CD14-positive monocyte (primary cell): ENCODE results near the gene CEP89. TPM values are rescaled to one million over a fixed set of nuclear protein-coding genes. Genes with fewer than 3 reads are reported as not detected.

Experiments used
- DNase-seq, 3 donors: peaks; one replicate each; pipeline ENCODE4 v3.0.0-alpha.2; 2011 to 2022
- H2AFZ ChIP-seq: 2 replicates; pipeline ENCODE4 v1.6.0; 2012; ENCODE audit warnings: mild to moderate bottlenecking, low read depth, low read length, inconsistent platforms; ENCODE audit not compliant: insufficient read depth, poor library complexity, severe bottlenecking
- H3K27ac ChIP-seq, 2 donors: 1 replicate in 1 of 2; 2 replicates in 1 of 2; pipeline ENCODE4 v1.5.1; 2012 to 2013; ENCODE audit warnings: low read length in 2 of 2, control low read depth in 1 of 2, inconsistent platforms in 1 of 2, low read depth in 1 of 2, mild to moderate bottlenecking in 1 of 2
- H3K27me3 ChIP-seq, 2 donors: one replicate each; pipeline versions ENCODE4 v1.6.0 to v1.6.1; 2011 to 2013; ENCODE audit warnings: low read length in 2 of 2; ENCODE audit not compliant: control insufficient read depth in 2 of 2, insufficient read depth in 2 of 2
- H3K36me3 ChIP-seq, 2 donors: replicated peaks in 1 of 2; 1 replicate in 1 of 2; 2 replicates in 1 of 2; pipeline versions ENCODE4 v1.5.1 to v1.6.1; 2012 to 2013; ENCODE audit warnings: low read length in 2 of 2, control low read depth in 1 of 2, inconsistent platforms in 1 of 2, mild to moderate bottlenecking in 1 of 2; ENCODE audit not compliant: insufficient read depth in 2 of 2, control insufficient read depth in 1 of 2
- H3K4me1 ChIP-seq, 2 donors: 1 replicate in 1 of 2; 2 replicates in 1 of 2; pipeline versions ENCODE4 v1.5.1 to v1.6.1; 2012 to 2013; ENCODE audit warnings: low read length in 2 of 2, control low read depth in 1 of 2, inconsistent platforms in 1 of 2, mild to moderate bottlenecking in 1 of 2, moderate library complexity in 1 of 2; ENCODE audit not compliant: insufficient read depth in 2 of 2, control insufficient read depth in 1 of 2
- H3K4me2 ChIP-seq: replicated peaks from 2 replicates; pipeline ENCODE3; 2012; ENCODE audit warnings: low read length, moderate library complexity, mild to moderate bottlenecking; ENCODE audit not compliant: poor library complexity, severe bottlenecking; ENCODE audit errors: extremely low read depth
- H3K4me3 ChIP-seq, 3 experiments: fragments of 200-600 bp in 1 of 3; sonication (generic) in 1 of 3; replicated peaks in 1 of 3; 1 replicate in 2 of 3; 2 replicates in 1 of 3; pipeline ENCODE4 v1.5.1; 2011 to 2013; ENCODE audit warnings: low read length in 3 of 3, mild to moderate bottlenecking in 3 of 3, control low read depth in 2 of 3, low read depth in 2 of 3, inconsistent platforms in 1 of 3, moderate library complexity in 1 of 3
- H3K79me2 ChIP-seq: 2 replicates; pipeline ENCODE4 v1.6.0; 2012; ENCODE audit warnings: mild to moderate bottlenecking, control low read depth, inconsistent platforms, low read length, moderate library complexity; ENCODE audit not compliant: insufficient read depth
- H3K9ac ChIP-seq: 2 replicates; pipeline ENCODE4 v1.6.0; 2017; ENCODE audit warnings: low read length, mild to moderate bottlenecking; ENCODE audit not compliant: insufficient read depth, poor library complexity, severe bottlenecking
- H3K9me3 ChIP-seq, 2 donors: replicated peaks in 1 of 2; 1 replicate in 1 of 2; 2 replicates in 1 of 2; pipeline versions ENCODE4 v1.5.1 to v1.6.1; 2012 to 2013; ENCODE audit warnings: low read length in 2 of 2, control low read depth in 1 of 2; ENCODE audit not compliant: control insufficient read depth in 1 of 2, insufficient read depth in 1 of 2
- H4K20me1 ChIP-seq: 2 replicates; pipeline ENCODE4 v1.6.0; 2012; ENCODE audit warnings: mild to moderate bottlenecking, low read length, control low read depth, moderate library complexity; ENCODE audit not compliant: insufficient read depth
- H3K27ac Mint-ChIP-seq, 7 donors: one replicate each; pipeline ENCODE4 v1.8.0; 2020; ENCODE audit warnings: mild to moderate bottlenecking in 7 of 7, mixed read lengths in 7 of 7, moderate library complexity in 6 of 7, inconsistent platforms in 2 of 7
- H3K27me3 Mint-ChIP-seq, 3 donors: one replicate each; pipeline ENCODE4 v1.8.0; 2021 to 2022; ENCODE audit warnings: low read depth in 3 of 3, mild to moderate bottlenecking in 3 of 3, mixed read lengths in 3 of 3, moderate library complexity in 3 of 3, inconsistent platforms in 1 of 3
- H3K36me3 Mint-ChIP-seq, 2 donors: one replicate each; pipeline ENCODE4 v1.8.0; 2020; ENCODE audit warnings: mixed read lengths in 2 of 2, inconsistent platforms in 1 of 2, mild to moderate bottlenecking in 1 of 2
- H3K4me1 Mint-ChIP-seq: one replicate; pipeline ENCODE4 v1.8.0; 2020; ENCODE audit warnings: mild to moderate bottlenecking, mixed read lengths
- H3K4me3 Mint-ChIP-seq, 2 donors: one replicate each; pipeline ENCODE4 v1.8.0; 2020; ENCODE audit warnings: mild to moderate bottlenecking in 2 of 2, mixed read lengths in 2 of 2, moderate library complexity in 1 of 2
- H3K9me3 Mint-ChIP-seq, 7 donors: one replicate each; pipeline ENCODE4 v1.8.0; 2020 to 2022; ENCODE audit warnings: mixed read lengths in 7 of 7, mild to moderate bottlenecking in 6 of 7, moderate library complexity in 6 of 7, inconsistent platforms in 2 of 7
- WGBS: methylation state at CpG from one replicate; pipeline ENCODE4 v1.1.5; 2013; ENCODE audit warnings: missing lambda C conversion rate; ENCODE audit not compliant: insufficient coverage; 5-methylcytosine and 5-hydroxymethylcytosine counted together
- intact Hi-C, 2 donors: fragments of 100-400 bp; cut with micrococcal nuclease; formaldehyde crosslinking; loops; one replicate each; pipeline versions ENCODE4 v1.15.0 to v1.15.1; 2023
- polyA plus RNA-seq, 3 donors: library from polyadenylated mRNA; depleted of rRNA in 1 of 3; unstranded in 2 of 3; stranded (reverse) in 1 of 3; fragments of 300-500 nt in 2 of 3; fragments of >200 nt in 1 of 3; fragmentation: Illumina TruSeq in 2 of 3; gene quantifications; 1 replicate in 2 of 3; 2 replicates in 1 of 3; pipeline ENCODE4 v1.2.3, GENCODE V29; 2012 to 2021
- TF ChIP-seq, protein P1 (sequence below): fragments of 200-600 bp; IDR thresholded peaks from one replicate; pipeline ENCODE4 v1.8.0; 2022; ENCODE audit warnings: antibody characterized with exemption, mild to moderate bottlenecking

CEP89 gene
- polyA plus RNA-seq, 3 donors = 4.6 to 6.5 (median 4.7) TPM

DNA sequence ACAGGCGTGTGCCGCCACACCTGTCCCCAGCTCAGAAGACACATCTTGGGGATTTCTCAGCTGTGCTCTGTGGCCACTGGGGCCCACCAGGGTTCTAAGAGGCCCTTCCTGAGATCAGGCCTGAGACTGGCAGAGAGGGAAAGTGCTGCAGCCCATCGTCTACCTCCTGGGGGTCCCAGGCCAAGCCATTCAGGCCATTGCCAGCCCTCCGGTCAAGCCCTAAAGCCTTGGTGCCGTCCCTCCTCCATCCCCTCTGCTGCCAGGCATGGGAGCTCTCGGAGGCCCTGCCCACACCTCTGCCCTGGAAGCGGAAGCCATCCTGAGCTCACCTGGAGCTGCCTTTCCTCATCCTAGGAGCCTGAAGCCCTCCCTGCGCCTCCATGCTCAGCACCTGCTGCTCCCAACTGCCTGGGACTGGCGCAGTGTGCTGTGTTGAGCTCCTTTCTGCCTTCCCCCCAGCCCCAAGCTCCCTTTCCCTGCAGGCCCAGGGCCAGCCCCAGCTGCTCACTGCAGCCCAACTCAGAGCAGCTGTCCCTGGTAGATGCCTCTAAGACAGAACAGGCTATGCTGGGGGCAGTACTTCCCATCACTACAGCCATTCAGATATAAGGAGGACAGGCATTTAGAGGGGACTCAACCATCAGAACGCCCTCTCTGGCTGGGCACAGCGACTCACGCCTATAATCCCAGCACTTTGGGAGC is 105.0 kb downstream of the CEP89 start:
- H3K9ac ChIP-seq = no peak overlapping the region
- WGBS = 92% methylated on average over 10 of the region's 12 CpGs
- intact Hi-C loops = no loop called here
- no peaks in the 10 kb centered on the region for H3K4me1 ChIP-seq
- Mint-ChIP-seq H3K27me3 (peaks cover 0 to 2% (median 2%) of the 10 kb centered on the region in 3 donors), H3K4me3 (no peak overlapping the region), H3K27ac (no peak overlapping the region), H3K4me1 (no peaks in the 10 kb centered on the region), H3K36me3 (no peaks in the 10 kb centered on the region), H3K9me3 (peaks cover 0 to 2% (median 0%) of the 10 kb centered on the region in 7 donors)
- no peak overlapping the region for H3K4me3 ChIP-seq
- DNase-seq = no peak
- H3K4me2 ChIP-seq = no peak overlapping the region
- H4K20me1 ChIP-seq = no peaks in the 10 kb centered on the region
- no peak overlapping the region for H2AFZ ChIP-seq
- H3K27me3 ChIP-seq = no peaks in the 10 kb centered on the region
- no peak overlapping the region for H3K27ac ChIP-seq
- H3K79me2 ChIP-seq = no peaks in the 10 kb centered on the region
- no peaks in the 10 kb centered on the region for H3K9me3 ChIP-seq
- TF ChIP-seq, protein P1, sequence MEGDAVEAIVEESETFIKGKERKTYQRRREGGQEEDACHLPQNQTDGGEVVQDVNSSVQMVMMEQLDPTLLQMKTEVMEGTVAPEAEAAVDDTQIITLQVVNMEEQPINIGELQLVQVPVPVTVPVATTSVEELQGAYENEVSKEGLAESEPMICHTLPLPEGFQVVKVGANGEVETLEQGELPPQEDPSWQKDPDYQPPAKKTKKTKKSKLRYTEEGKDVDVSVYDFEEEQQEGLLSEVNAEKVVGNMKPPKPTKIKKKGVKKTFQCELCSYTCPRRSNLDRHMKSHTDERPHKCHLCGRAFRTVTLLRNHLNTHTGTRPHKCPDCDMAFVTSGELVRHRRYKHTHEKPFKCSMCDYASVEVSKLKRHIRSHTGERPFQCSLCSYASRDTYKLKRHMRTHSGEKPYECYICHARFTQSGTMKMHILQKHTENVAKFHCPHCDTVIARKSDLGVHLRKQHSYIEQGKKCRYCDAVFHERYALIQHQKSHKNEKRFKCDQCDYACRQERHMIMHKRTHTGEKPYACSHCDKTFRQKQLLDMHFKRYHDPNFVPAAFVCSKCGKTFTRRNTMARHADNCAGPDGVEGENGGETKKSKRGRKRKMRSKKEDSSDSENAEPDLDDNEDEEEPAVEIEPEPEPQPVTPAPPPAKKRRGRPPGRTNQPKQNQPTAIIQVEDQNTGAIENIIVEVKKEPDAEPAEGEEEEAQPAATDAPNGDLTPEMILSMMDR = no peak
- H3K36me3 ChIP-seq = no peaks in the 10 kb centered on the region

DNA sequence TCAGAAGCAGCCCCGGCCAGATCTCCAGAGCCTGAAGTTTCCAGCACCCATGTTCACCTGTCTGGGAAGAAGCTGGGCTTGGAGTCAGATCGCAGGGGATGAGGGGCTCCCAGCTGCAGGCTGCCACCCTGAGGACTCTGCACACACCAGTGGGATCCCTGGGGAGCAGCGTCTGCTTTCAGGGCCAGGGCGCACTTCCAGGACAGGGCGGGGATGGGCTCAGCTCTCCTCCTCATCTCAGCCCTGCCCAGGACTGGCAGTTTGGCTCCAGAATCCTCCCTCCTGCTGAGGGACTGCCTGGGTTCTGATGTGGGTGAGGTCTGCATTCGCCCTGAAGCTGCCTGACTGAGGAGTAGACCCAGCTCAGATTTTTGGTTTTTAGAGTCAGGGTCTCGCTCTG is 105.7 kb downstream of the CEP89 start:
- Mint-ChIP-seq H3K9me3 (peaks cover 0 to 2% (median 0%) of the 10 kb centered on the region in 7 donors), H3K27ac (no peak overlapping the region), H3K4me3 (no peak overlapping the region), H3K36me3 (no peaks in the 10 kb centered on the region), H3K4me1 (no peaks in the 10 kb centered on the region), H3K27me3 (peaks cover 0 to 2% (median 2%) of the 10 kb centered on the region in 3 donors)
- Histone ChIP-seq H3K27me3 (no peaks in the 10 kb centered on the region), H3K27ac (no peak overlapping the region), H3K4me1 (no peaks in the 10 kb centered on the region), H3K79me2 (no peaks in the 10 kb centered on the region), H3K4me2 (no peak overlapping the region), H2AFZ (no peak overlapping the region), H3K4me3 (no peak overlapping the region), H3K9me3 (no peaks in the 10 kb centered on the region), H4K20me1 (no peaks in the 10 kb centered on the region), H3K9ac (no peak overlapping the region), H3K36me3 (no peaks in the 10 kb centered on the region)
- TF ChIP-seq, protein P1 = no peak
- intact Hi-C loops = no loop called here
- DNase-seq = no peak
- 83% methylated on average over 3 of the region's 7 CpGs for WGBS
